Right lobe of liver (tissue), 6 donors: ENCODE results near the gene AGRN. TPM values are rescaled to one million over a fixed set of nuclear protein-coding genes. Genes with fewer than 3 reads are reported as not detected.

Experiments
- ATAC-seq, 4 donors: fragments of 200-7000 bp; cut with Tn5 transposase; one replicate each; pipeline ENCODE4 v1.9.1; 2020; ENCODE audit warnings: mild to moderate bottlenecking in 4 of 4, moderate library complexity in 4 of 4
- DNase-seq, 3 donors: peaks; one replicate each; pipeline ENCODE4 v3.0.0-alpha.2; 2020
- H3K27ac ChIP-seq, 3 donors: fragments of 200-600 bp; one replicate each; pipeline ENCODE4 v1.8.0; 2022
- H3K27me3 ChIP-seq, 2 donors: fragments of 200-600 bp; one replicate each; pipeline ENCODE4 v1.8.0; 2022
- H3K36me3 ChIP-seq, 4 donors: fragments of 200-600 bp; sonication (generic) in 1 of 4; one replicate each; pipeline versions ENCODE4 v1.5.1 to v1.8.0; 2017 to 2022; ENCODE audit warnings: control low read depth in 1 of 4
- H3K4me1 ChIP-seq, 4 donors: fragments of 200-600 bp; sonication (generic) in 1 of 4; one replicate each; pipeline versions ENCODE4 v1.5.1 to v1.8.0; 2017 to 2022; ENCODE audit warnings: control low read depth in 1 of 4
- H3K4me3 ChIP-seq, 3 donors: fragments of 200-600 bp; one replicate each; pipeline ENCODE4 v1.8.0; 2022
- H3K9me3 ChIP-seq, 4 donors: fragments of 200-600 bp; sonication (generic) in 1 of 4; one replicate each; pipeline versions ENCODE4 v1.5.1 to v1.8.0; 2017 to 2022; ENCODE audit warnings: control low read depth in 1 of 4
- CTCF ChIP-seq, 4 donors: fragments of 200-600 bp in 3 of 4; fragments of 450-650 bp in 1 of 4; IDR thresholded peaks; one replicate each; pipeline versions ENCODE4 v1.5.1 to v1.8.0; 2016 to 2022; ENCODE audit warnings: antibody characterized with exemption in 4 of 4, mild to moderate bottlenecking in 2 of 4
- POLR2A ChIP-seq: fragments of 450-650 bp; IDR thresholded peaks from one replicate; pipeline ENCODE4 v1.6.1; 2017; ENCODE audit warnings: antibody characterized with exemption, mild to moderate bottlenecking
- WGBS: methylation state at CpG from one replicate; pipeline ENCODE4 v1.1.6; 2018; ENCODE audit warnings: low coverage, low lambda C conversion rate; ENCODE audit not compliant: insufficient coverage; ENCODE audit errors: missing lambda C conversion rate; 5-methylcytosine and 5-hydroxymethylcytosine counted together
- intact Hi-C, 2 donors: fragments of 100-400 bp; cut with DNase I; formaldehyde crosslinking; loops; one replicate each; pipeline versions ENCODE4 v1.11.2 to v1.14.1; 2022
- total RNA-seq, 6 experiments: library from RNA; depleted of rRNA in 2 of 6; stranded (reverse); fragments of >200 nt in 2 of 6; fragmentation: NEBNext Ultra II Directional in 3 of 6; extraction: Animal tissue kit (Norgen Biotek cat#: 25700) in 3 of 6; gene quantifications; one replicate each; pipeline versions ENCODE4 v1.1.0 to v1.2.4, GENCODE V29; 2016 to 2023
- donor health status: DM: no; HTN: yes; CAD: no.
- donor health status: DM: no; HTN: no; CAD: no.
- donor health status: DM: no; HTN: no; CAD: no.
- donor health status: DM: no; HTN: yes; CAD: no.
- donor health status: DM: no; HTN: yes; CAD: no.

AGRN gene
- total RNA-seq, 6 experiments from 2014 or later, result 14.2 to 44.5 (median 35.2) TPM

- peak; percentile 77 to 93 (median 84) for ATAC-seq
- peak in 1 of 4 donors; percentile 28 for TF ChIP-seq CTCF (IDR thresholded peaks at IDR 0.05)
- TF ChIP-seq POLR2A, result peak; percentile 34
- H3K27me3 ChIP-seq, result peaks cover 0 to 20% of the 10 kb centered on the region in 2 donors
- H3K27ac ChIP-seq, result no peak overlapping the region
- H3K9me3 ChIP-seq, result no peaks in the 10 kb centered on the region
- peaks cover 0 to 15% (median 3%) of the 10 kb centered on the region in 4 donors for H3K4me1 ChIP-seq
- 6% methylated on average over 16 of the region's 69 CpGs for WGBS
- intact Hi-C loops, result loop anchor here in 1 of 2 donors (10.0 kb wide), 1 partner anchor 75 kb away; the partner anchor contains the start of gene PERM1
- H3K4me3 ChIP-seq, result peak overlapping the region; percentile 42 to 53 (median 53)
- H3K36me3 ChIP-seq, result no peaks in the 10 kb centered on the region
- peak; percentile 87 to 91 (median 90) for DNase-seq
Measured at GRCh38 chr1:1059494-1060280, 39.8 kb downstream of the AGRN start.

- 47% methylated on average over 17 of the region's 38 CpGs for WGBS
- peak overlapping the region in 1 of 3 donors; percentile 53 for H3K4me3 ChIP-seq
- ATAC-seq (no peak), DNase-seq (no peak)
- intact Hi-C loops, result loop anchor here in 1 of 2 donors (10.0 kb wide), 1 partner anchor 76 kb away; the partner anchor contains the start of gene PERM1
- no peaks in the 10 kb centered on the region for H3K9me3 ChIP-seq
- H3K27ac ChIP-seq, result no peak overlapping the region
- H3K36me3 ChIP-seq, result no peaks in the 10 kb centered on the region
- peaks cover 0 to 15% (median 3%) of the 10 kb centered on the region in 4 donors for H3K4me1 ChIP-seq
- no peak for TF ChIP-seq CTCF (IDR thresholded peaks at IDR 0.05)
- TF ChIP-seq POLR2A, result no peak
- peaks cover 0 to 20% of the 10 kb centered on the region in 2 donors for H3K27me3 ChIP-seq
Measured at GRCh38 chr1:1060281-1061000, 40.5 kb downstream of the AGRN start.

GRCh38 chr1:1061682-1062345 lies 41.9 kb downstream of the AGRN start:
- peaks cover 0 to 15% (median 3%) of the 10 kb centered on the region in 4 donors for H3K4me1 ChIP-seq
- TF ChIP-seq POLR2A (no peak), CTCF (IDR thresholded peaks at IDR 0.05) (no peak)
- no peak overlapping the region for H3K4me3 ChIP-seq
- H3K27ac ChIP-seq, result no peak overlapping the region
- ATAC-seq (no peak), DNase-seq (no peak)
- no peaks in the 10 kb centered on the region for H3K9me3 ChIP-seq
- 16% methylated on average over 5 of the region's 18 CpGs for WGBS
- H3K27me3 ChIP-seq, result peaks cover 0 to 20% of the 10 kb centered on the region in 2 donors
- intact Hi-C loops, result loop anchor here in 1 of 2 donors (10.0 kb wide), 1 partner anchor 77 kb away; the partner anchor contains the start of gene PERM1
- H3K36me3 ChIP-seq, result no peaks in the 10 kb centered on the region

- Histone ChIP-seq H3K27me3 (peaks cover 0 to 20% of the 10 kb centered on the region in 2 donors), H3K4me1 (peaks cover 0 to 15% (median 3%) of the 10 kb centered on the region in 4 donors), H3K27ac (no peak overlapping the region), H3K4me3 (no peak overlapping the region), H3K9me3 (no peaks in the 10 kb centered on the region), H3K36me3 (no peaks in the 10 kb centered on the region)
- ATAC-seq (no peak), DNase-seq (no peak)
- 20% methylated on average over 7 of the region's 29 CpGs for WGBS
- intact Hi-C loops, result loop anchor here in 1 of 2 donors (10.0 kb wide), 1 partner anchor 78 kb away; the partner anchor contains the start of gene PERM1
- TF ChIP-seq POLR2A (no peak), CTCF (IDR thresholded peaks at IDR 0.05) (no peak)
Measured at GRCh38 chr1:1062348-1063163, 42.6 kb downstream of the AGRN start.
